Spleen (tissue), 7 donors: ENCODE measurements around the gene DAPK2.

Experiments
- CTCF ChIP-seq, 11 experiments: fragments of 200-600 bp in 7 of 11; fragments of 450-650 bp in 4 of 11; sonication (generic) in 4 of 11; IDR thresholded peaks in 8 of 11; conservative IDR thresholded peaks in 3 of 11; 1 replicate in 7 of 11; 2 replicates in 4 of 11; pipeline versions ENCODE4 v1.4.0 to v1.8.0; 2016 to 2021; ENCODE audit warnings: antibody characterized with exemption in 11 of 11, inconsistent platforms in 4 of 11, mild to moderate bottlenecking in 1 of 11
- POLR2A ChIP-seq, 3 donors: fragments of 450-650 bp; IDR thresholded peaks; one replicate each; pipeline ENCODE4 v1.5.1; 2017; ENCODE audit warnings: antibody characterized with exemption in 3 of 3, mild to moderate bottlenecking in 1 of 3
- donor health status: DM: no; HTN: no; CAD: no; lungs with moderate emphysema.
- donor health status: DM: no; HTN: no; CAD: no.
- donor health status: DM: no; HTN: no; CAD: no.

GRCh38 chr15:63908991-63909390 lies 137.3 kb downstream of the DAPK2 start:
- TF ChIP-seq CTCF (IDR thresholded peaks at IDR 0.05 in 8 of 11, conservative IDR thresholded peaks at IDR 0.05 in 3 of 11): no peak
- no peak for TF ChIP-seq POLR2A (IDR thresholded peaks at IDR 0.05)
